Lower lobe of right lung (tissue), 2 donors: ENCODE data around the gene IKZF2. TPM values are rescaled to one million over a fixed set of nuclear protein-coding genes. Genes with fewer than 3 reads are reported as not detected.

Source experiments
- ATAC-seq, 2 donors: fragments of 200-7000 bp; cut with Tn5 transposase; one replicate each; pipeline ENCODE4 v1.9.1; 2020 to 2022; ENCODE audit warnings: mild to moderate bottlenecking in 2 of 2, moderate library complexity in 2 of 2
- DNase-seq: peaks from one replicate; pipeline ENCODE4 v3.0.0-alpha.2; 2020
- H3K27ac ChIP-seq: fragments of 200-600 bp; one replicate; pipeline ENCODE4 v1.8.0; 2022
- H3K27me3 ChIP-seq: fragments of 200-600 bp; one replicate; pipeline ENCODE4 v1.8.0; 2022; ENCODE audit warnings: low read depth
- H3K36me3 ChIP-seq: fragments of 200-600 bp; one replicate; pipeline ENCODE4 v1.8.0; 2022; ENCODE audit warnings: mild to moderate bottlenecking
- H3K4me1 ChIP-seq: fragments of 200-600 bp; one replicate; pipeline ENCODE4 v1.8.0; 2022
- H3K4me3 ChIP-seq: fragments of 200-600 bp; one replicate; pipeline ENCODE4 v1.8.0; 2022; ENCODE audit warnings: mild to moderate bottlenecking
- H3K9me3 ChIP-seq: fragments of 200-600 bp; one replicate; pipeline ENCODE4 v1.8.0; 2022
- intact Hi-C: fragments of 100-400 bp; cut with DNase I; formaldehyde crosslinking; loops from one replicate; pipeline ENCODE4 v1.11.0; 2022
- total RNA-seq: library from RNA; stranded (reverse); fragmentation: NEBNext Ultra II Directional; extraction: Animal tissue kit (Norgen Biotek cat#: 25700); gene quantifications from one replicate; pipeline ENCODE4 v1.2.1, GENCODE V29; 2021
- TF ChIP-seq, protein P1 (sequence below): fragments of 200-600 bp; IDR thresholded peaks from one replicate; pipeline ENCODE4 v1.8.0; 2022; ENCODE audit warnings: antibody characterized with exemption, mild to moderate bottlenecking
- donor health status: DM: no; HTN: yes; CAD: no; lungs with severe emphysema.

IKZF2 gene
- total RNA-seq, 1 donor from 2014 or later = 16.5 TPM

DNA sequence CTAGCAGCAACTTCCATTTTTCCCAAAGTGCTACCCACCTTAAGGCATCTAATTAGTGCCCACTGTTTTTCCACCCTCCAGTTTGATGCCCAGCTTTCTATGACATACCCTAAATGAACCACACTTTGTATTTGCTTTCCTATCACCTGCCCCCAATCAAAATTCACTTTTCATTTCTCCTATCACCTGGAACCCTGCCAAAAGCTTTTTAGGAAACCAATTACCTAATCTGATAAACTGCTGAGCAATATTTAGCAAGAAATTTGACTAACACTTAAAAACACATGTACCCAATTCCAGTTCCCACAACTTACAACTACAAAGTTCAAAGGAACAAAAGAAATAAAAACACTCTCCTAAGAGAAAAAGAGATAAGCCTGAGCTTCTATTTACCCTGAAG, 71.7 kb downstream of the IKZF2 start:
- Histone ChIP-seq H3K27ac (no peak overlapping the region), H3K27me3 (no peaks in the 10 kb centered on the region), H3K4me1 (no peaks in the 10 kb centered on the region), H3K9me3 (no peaks in the 10 kb centered on the region), H3K4me3 (no peak overlapping the region), H3K36me3 (no peaks in the 10 kb centered on the region)
- TF ChIP-seq, protein P1, sequence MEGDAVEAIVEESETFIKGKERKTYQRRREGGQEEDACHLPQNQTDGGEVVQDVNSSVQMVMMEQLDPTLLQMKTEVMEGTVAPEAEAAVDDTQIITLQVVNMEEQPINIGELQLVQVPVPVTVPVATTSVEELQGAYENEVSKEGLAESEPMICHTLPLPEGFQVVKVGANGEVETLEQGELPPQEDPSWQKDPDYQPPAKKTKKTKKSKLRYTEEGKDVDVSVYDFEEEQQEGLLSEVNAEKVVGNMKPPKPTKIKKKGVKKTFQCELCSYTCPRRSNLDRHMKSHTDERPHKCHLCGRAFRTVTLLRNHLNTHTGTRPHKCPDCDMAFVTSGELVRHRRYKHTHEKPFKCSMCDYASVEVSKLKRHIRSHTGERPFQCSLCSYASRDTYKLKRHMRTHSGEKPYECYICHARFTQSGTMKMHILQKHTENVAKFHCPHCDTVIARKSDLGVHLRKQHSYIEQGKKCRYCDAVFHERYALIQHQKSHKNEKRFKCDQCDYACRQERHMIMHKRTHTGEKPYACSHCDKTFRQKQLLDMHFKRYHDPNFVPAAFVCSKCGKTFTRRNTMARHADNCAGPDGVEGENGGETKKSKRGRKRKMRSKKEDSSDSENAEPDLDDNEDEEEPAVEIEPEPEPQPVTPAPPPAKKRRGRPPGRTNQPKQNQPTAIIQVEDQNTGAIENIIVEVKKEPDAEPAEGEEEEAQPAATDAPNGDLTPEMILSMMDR = no peak
- no peak for ATAC-seq
- intact Hi-C loops = no loop called here
- no peak for DNase-seq

DNA sequence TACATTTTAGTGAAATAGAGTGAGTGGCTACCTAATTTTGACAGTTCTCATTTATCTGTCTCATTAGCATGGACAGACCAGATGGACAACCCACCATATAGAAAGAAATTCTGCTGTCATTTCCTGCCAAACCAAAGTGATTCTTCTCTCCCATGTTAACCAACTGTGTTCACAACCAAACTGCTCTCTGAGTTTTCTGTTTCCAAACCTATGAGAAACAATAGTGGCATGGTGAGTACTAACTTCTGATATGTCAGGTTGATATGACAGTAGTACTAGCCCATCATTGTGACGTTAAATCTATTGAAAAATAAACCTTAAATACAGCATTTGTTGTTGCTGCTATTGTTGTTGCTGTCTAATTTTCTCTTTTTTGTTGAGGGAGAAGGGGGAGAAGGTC, 72.7 kb downstream of the IKZF2 start:
- ATAC-seq (no peak), DNase-seq (no peak)
- TF ChIP-seq, protein P1 = no peak
- Histone ChIP-seq H3K27me3 (no peaks in the 10 kb centered on the region), H3K27ac (no peak overlapping the region), H3K36me3 (no peaks in the 10 kb centered on the region), H3K4me1 (no peaks in the 10 kb centered on the region), H3K9me3 (no peaks in the 10 kb centered on the region), H3K4me3 (no peak overlapping the region)
- intact Hi-C loops = no loop called here

DNA sequence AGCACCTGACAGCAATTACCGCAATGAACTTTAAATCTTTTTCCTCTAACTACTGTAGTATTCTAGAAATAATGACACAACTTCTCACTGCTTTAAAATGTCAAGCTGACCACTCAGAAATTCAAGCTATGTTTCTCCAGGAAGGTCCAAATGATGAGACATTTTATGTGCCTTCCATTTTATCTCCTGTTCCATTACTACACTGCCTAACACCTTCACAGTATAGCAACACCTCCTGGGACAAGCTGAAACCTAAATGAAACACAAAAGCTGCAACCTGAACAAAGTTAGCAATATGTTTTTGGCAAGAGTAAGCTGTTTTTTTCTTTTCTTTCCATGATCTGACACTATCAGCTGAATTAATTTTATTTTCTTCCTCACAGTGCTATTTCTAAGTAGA, 81.9 kb downstream of the IKZF2 start:
- no peak for DNase-seq
- Histone ChIP-seq H3K27me3 (no peaks in the 10 kb centered on the region), H3K27ac (no peak overlapping the region), H3K9me3 (no peaks in the 10 kb centered on the region), H3K36me3 (no peaks in the 10 kb centered on the region), H3K4me1 (no peaks in the 10 kb centered on the region), H3K4me3 (no peak overlapping the region)
- TF ChIP-seq, protein P1 = no peak
- intact Hi-C loops = no loop called here
- ATAC-seq = no peak

DNA sequence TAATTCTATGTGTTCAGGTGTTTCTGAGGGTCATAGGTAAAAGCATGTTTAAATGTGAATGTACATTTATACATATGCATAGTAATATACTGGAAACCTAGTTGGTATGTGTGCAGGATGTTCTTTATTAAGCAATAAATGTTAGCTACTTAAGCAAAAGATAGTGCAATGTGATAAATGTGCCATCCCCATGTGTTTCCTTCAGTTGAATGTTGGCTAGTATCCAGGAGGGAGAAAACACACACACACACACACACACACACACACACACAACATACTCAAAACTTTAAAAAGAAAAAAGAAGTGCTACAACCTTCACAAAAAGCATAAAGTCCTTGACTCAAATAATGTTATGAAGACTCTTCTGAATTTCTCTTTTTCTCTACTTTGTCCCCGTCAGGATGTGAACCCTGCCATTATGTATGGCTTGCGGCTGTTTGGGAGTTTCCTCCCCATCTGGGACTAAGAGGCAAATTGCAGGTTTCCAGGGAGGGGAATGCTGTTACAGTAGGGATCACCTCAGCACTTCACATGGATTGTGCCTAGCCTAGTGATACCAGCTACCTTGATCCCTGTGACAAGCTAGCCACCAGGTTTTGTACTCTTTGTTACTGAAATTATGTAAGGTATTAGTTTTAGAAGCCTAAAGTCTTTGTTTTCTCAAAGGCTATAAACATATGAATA, 82.6 kb downstream of the IKZF2 start:
- H3K4me1 ChIP-seq = no peaks in the 10 kb centered on the region
- DNase-seq (no peak), ATAC-seq (no peak)
- no peaks in the 10 kb centered on the region for H3K27me3 ChIP-seq
- intact Hi-C loops = no loop called here
- H3K36me3 ChIP-seq = no peaks in the 10 kb centered on the region
- H3K4me3 ChIP-seq = no peak overlapping the region
- TF ChIP-seq, protein P1 = no peak
- H3K27ac ChIP-seq = no peak overlapping the region
- no peaks in the 10 kb centered on the region for H3K9me3 ChIP-seq

DNA sequence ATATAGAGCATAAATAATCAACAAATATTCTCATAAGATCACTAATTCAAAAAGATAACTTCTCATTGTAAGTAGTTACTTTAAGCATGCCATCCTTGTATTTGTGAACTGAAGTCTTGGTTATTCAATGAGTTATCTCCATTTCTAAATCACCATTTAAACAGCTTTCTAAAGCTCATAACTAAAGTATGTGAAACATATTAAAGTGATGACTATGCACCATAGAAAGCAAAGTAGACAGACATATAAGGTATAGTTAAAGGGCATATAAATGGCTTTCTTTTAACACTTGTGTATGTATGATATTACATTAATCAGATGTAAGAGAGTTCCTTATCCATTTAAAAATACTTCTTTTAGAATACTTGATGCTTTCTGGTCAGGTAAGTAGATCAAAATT, 83.5 kb downstream of the IKZF2 start:
- Histone ChIP-seq H3K4me3 (no peak overlapping the region), H3K4me1 (no peaks in the 10 kb centered on the region), H3K9me3 (no peaks in the 10 kb centered on the region), H3K27me3 (no peaks in the 10 kb centered on the region), H3K36me3 (no peaks in the 10 kb centered on the region), H3K27ac (no peak overlapping the region)
- intact Hi-C loops = no loop called here
- no peak for DNase-seq
- no peak for ATAC-seq
- TF ChIP-seq, protein P1 = no peak

DNA sequence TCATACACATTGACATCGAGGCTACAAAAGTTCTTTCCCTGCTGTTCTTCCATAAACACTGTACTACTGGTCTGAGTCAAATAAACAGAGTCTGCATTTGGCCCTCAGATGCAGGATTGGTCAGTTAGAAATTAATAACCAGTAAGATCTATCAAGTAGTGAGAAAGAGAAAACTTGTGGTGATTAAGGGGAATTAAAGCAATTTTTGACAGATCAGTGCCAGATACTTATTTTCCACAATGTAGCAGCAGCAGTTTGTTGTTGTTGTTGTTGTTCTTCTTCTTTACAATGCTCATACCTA, 85.0 kb downstream of the IKZF2 start:
- no peaks in the 10 kb centered on the region for H3K27me3 ChIP-seq
- H3K9me3 ChIP-seq = no peaks in the 10 kb centered on the region
- no peaks in the 10 kb centered on the region for H3K4me1 ChIP-seq
- TF ChIP-seq, protein P1 = no peak
- H3K27ac ChIP-seq = peak overlapping the region; percentile 22
- peak overlapping the region; percentile 25 for H3K4me3 ChIP-seq
- ATAC-seq (no peak), DNase-seq (no peak)
- intact Hi-C loops = no loop called here
- H3K36me3 ChIP-seq = no peaks in the 10 kb centered on the region
